ENCODE results near the gene HMCN2.
A peak's percentile ranks its signal among the peaks of the same experiment; 100 is the strongest.

Gene HMCN2

GRCh38 chr9:130471411-130472183 is 206.0 kb downstream of the HMCN2 start:
- DNase-seq (ENCODE audit: low spot score), result no peak

- DNase-seq (ENCODE audit: low spot score), result no peak
Measured at GRCh38 chr9:130472184-130472705, 206.7 kb downstream of the HMCN2 start.

- no peak for DNase-seq (ENCODE audit: low spot score)
Measured at GRCh38 chr9:130473009-130473408, 207.4 kb downstream of the HMCN2 start.

- DNase-seq (ENCODE audit: low spot score), result no peak
Measured at GRCh38 chr9:130473566-130473965, 208.0 kb downstream of the HMCN2 start.

GRCh38 chr9:130474106-130474505 is 208.5 kb downstream of the HMCN2 start:
- no peak for DNase-seq (ENCODE audit: low spot score)

- DNase-seq (ENCODE audit: low spot score), result no peak
Measured at GRCh38 chr9:130476151-130476730, 210.7 kb downstream of the HMCN2 start.

GRCh38 chr9:130477564-130477963 is 212.0 kb downstream of the HMCN2 start:
- DNase-seq (ENCODE audit: low spot score), result no peak

GRCh38 chr9:130478152-130478551 is 212.6 kb downstream of the HMCN2 start:
- no peak for DNase-seq (ENCODE audit: low spot score)

GRCh38 chr9:130478736-130479575 is 213.4 kb downstream of the HMCN2 start:
- no peak for DNase-seq (ENCODE audit: low spot score)

- DNase-seq (ENCODE audit: low spot score), result no peak
Measured at GRCh38 chr9:130479587-130479986, 214.0 kb downstream of the HMCN2 start.

GRCh38 chr9:130480673-130481072 is 215.1 kb downstream of the HMCN2 start:
- DNase-seq (ENCODE audit: low spot score), result peak; percentile 67

- no peak for DNase-seq (ENCODE audit: low spot score)
Measured at GRCh38 chr9:130482463-130482862, 216.9 kb downstream of the HMCN2 start.

- no peak for DNase-seq (ENCODE audit: low spot score)
Measured at GRCh38 chr9:130483371-130483971, 217.9 kb downstream of the HMCN2 start.

All from HuH-7.5 (cell line).